T-helper 1 cell treated with Interleukin-12 subunit alpha and Interleukin-12 subunit beta and Interleukin-4 antibody, amounts not matched to agents 30 ng/mL and 1 ng/mL, for 36 hours (primary cell): ENCODE measurements around the gene ITSN1. TPM values are rescaled to one million over a fixed set of nuclear protein-coding genes. Genes with fewer than 3 reads are reported as not detected.
"Not testable (repeated sequence)": the region's sequence is repeated elsewhere in the genome, so short reads cannot be mapped to it uniquely, and the experiment has no call there.

Source experiments
- intact Hi-C: fragments of 100-400 bp; cut with micrococcal nuclease; formaldehyde crosslinking; loops from one replicate; pipeline ENCODE4 v1.15.1; 2024
- total RNA-seq: library from RNA; stranded (reverse); gene quantifications from 2 replicates; pipeline ENCODE4 v1.2.3, GENCODE V29; 2022

Gene ITSN1
- 2.3 and 2.4 TPM in 2 replicates for total RNA-seq

DNA sequence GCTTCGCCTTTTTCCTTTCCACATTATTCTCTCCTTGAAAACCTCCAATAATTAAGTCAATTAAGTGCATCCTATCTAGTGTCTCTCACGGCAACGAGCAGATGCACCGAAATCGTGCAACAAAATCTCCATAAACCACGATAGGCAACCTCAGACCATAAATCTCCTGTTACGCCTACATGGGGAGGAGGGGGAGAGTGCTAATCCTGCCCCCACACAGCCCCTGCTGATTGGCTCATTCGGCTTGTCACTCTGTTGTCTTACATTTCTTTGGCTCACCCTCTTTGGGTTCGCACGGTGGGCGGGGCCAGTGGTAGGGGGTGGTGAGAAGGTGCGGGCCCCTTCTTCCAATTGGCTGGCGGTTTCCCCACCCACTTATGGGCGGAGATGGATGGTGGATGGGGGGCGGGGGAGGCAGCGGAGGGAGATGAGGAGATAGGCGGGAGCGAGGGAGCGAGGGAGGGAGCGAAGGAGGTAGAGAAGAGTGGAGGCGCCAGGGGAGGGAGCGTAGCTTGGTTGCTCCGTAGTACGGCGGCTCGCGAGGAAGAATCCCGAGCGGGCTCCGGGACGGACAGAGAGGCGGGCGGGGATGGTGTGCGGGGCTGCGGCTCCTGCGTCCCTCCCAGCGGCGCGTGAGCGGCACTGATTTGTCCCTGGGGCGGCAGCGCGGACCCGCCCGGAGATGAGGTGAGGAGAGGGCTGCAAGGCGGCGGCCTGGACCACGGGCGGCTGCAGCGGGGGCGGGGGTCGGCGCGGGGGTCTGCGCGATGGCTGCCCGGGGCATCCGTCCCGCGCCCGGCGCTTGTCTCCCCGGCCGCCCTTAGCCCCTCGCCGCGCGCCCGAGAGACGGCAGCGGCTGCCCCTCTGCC is at the start of gene ITSN1:
Gene ITSN1 (plus strand): TSS at position 475 of the 869 bp plus-strand sequence. CDS start 76,328 bp downstream, outside the sequence.
- intact Hi-C loops: loop anchor here (1.0 to 5.0 kb wide), 16 partner anchors 54 to 1910 kb away; partner anchors contain the start of genes ATP5PO, CFAP298, DONSON and GART

DNA sequence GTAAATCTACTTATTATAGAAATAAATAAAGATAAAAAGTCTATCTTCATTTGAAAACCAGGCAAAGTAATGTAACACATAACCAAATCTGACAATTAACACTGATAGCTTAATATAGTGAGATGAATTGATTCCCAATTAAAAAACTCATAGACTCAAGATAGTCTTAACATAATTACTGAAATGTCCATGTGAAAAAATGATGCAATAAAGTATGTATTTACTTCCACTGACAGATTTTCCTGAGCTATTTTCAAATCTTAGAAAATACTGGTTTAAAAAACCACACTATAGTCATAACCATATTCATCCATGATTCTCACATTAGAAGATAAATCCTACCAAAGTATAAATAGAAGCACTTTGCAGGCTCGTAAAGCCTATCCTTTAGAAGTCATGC is 44.2 kb upstream of the ITSN1 start:
- intact Hi-C loops: no loop called here

GRCh38 chr21:33608559-33608958 is 33.7 kb upstream of the ITSN1 start:
- intact Hi-C loops: loop anchor here (10.0 kb wide), 1 partner anchor 234 kb away; no protein-coding TSS in a partner anchor

GRCh38 chr21:33611006-33611744 is 31.1 kb upstream of the ITSN1 start:
- intact Hi-C loops: no loop called here

DNA sequence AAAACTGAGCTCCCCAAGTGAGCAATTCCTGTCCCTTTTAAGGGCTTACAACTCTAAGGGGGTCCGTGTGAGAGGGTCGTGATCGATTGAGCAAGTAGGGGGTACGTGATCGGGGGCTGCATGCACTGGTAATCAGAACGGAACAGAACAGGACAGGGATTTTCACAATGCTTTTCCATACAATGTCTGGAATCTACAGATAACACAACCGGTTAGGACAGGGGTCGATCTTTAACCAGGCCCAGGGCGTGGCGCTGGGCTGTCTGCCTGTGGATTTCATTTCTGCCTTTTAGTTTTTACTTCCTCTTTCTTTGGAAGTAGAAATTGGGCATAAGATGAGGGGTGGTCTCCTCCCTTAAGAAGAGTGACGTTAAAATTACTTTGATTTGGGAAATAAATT is 24.7 kb upstream of the ITSN1 start:
- intact Hi-C loops: not testable (repeated sequence)

DNA sequence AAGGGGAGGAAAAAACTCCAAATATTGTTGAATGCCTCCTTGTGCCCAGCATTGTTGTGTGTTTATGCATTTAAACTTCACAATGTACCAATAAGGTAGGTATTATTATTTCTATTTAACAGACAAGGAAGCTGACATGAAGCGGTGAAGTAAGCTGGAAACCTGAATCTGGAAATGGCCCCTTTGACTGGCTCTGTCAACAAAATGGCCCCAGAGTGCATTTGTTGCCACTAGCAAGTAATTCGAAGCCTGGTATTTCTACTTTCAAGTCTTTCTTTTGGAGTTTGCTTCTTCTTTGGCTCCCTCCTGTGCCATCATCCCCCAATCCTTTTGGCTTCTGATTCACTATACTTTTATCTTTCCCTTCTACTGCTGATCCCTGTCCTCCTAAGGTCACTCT is 23.9 kb upstream of the ITSN1 start:
- intact Hi-C loops: no loop called here

- intact Hi-C loops: no loop called here
These were observed 22.6 kb upstream of the ITSN1 start for GRCh38 chr21:33619726-33620125.

DNA sequence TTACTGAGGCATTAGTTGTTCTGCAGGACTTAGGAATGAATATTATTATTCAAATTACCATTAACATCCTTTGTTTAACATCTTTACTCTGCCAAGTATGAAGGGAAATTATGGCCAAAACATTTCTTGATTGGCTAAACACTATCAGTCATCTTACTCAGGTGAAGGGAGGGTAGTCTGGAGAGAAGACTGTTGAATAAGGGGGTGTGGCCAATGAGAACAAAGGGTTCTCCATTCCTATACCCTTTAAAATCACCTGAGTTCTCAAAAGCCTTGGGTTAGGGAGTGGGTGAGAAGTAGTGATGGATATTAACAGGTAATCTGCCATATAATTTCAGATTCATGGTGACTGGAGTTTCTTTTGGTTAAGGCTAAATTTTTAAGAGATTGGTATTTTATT is 20.0 kb upstream of the ITSN1 start:
- intact Hi-C loops: no loop called here

DNA sequence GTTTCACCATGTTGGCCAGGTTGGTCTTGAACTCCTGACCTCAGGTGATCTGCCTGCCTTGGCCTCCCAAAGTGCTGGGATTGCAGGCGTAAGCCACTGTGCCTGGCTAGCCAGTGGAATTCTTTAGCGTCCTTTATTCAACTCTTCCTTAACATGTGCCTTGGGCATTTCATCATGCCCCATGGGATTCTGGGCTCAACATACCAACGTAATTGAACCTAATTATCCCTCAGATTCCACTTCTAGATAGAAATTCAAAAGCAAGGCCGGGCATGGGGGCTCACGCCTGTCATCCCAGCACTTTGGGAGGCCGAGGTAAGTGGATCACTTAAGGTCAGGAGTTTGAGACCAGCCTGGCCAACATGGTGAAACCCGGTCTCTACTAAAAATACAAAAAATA is 16.1 kb upstream of the ITSN1 start:
- intact Hi-C loops: not testable (repeated sequence)

GRCh38 chr21:33634254-33634653 is 8.0 kb upstream of the ITSN1 start:
- intact Hi-C loops: no loop called here

- intact Hi-C loops: loop anchor here (5.0 kb wide), 4 partner anchors 391 to 1909 kb away; partner anchors contain the start of gene SCAF4
These were observed 1.5 kb upstream of the ITSN1 start for GRCh38 chr21:33640697-33641351.

DNA sequence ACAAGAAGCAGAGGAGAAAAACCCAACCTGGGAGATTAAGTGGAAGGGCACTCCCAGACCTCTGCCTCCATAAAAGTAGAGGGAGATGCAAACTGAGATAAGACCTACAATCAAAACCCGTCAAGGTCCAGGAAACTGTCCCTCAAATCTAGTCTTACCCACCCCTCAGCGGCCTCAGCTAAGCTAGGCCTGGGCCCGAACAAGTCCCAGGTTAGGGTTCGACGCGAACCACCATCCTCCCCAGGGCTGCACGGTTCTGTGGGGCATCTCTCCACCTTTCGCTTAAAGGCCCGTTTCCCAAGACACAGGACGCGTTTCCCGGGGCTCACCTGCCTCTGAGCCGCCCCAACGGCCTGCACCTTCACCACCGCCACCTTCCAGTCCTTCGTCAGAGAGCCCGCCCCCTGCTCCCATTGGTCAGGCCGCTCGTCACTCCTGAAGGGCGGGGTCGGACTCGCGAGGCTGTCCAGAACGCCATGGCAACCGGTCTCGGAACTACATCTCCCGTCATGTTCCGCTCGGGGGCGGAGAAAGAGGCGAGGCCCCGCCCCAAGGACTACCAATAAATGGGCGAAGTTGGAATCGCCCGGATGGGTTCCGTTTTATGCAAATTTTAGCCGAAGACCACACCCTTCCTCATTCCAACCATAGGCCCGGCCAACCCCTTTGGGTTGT is 812 bp upstream of the ITSN1 start, which contains the start of gene CRYZL1:
Gene CRYZL1 (minus strand): TSS at position 390 of the 675 bp plus-strand sequence. CDS start 10,190 bp downstream, outside the sequence.
- intact Hi-C loops: loop anchor here (1.0 to 5.0 kb wide), 16 partner anchors 53 to 1909 kb away; partner anchors contain the start of genes ATP5PO, CFAP298, DONSON and GART

DNA sequence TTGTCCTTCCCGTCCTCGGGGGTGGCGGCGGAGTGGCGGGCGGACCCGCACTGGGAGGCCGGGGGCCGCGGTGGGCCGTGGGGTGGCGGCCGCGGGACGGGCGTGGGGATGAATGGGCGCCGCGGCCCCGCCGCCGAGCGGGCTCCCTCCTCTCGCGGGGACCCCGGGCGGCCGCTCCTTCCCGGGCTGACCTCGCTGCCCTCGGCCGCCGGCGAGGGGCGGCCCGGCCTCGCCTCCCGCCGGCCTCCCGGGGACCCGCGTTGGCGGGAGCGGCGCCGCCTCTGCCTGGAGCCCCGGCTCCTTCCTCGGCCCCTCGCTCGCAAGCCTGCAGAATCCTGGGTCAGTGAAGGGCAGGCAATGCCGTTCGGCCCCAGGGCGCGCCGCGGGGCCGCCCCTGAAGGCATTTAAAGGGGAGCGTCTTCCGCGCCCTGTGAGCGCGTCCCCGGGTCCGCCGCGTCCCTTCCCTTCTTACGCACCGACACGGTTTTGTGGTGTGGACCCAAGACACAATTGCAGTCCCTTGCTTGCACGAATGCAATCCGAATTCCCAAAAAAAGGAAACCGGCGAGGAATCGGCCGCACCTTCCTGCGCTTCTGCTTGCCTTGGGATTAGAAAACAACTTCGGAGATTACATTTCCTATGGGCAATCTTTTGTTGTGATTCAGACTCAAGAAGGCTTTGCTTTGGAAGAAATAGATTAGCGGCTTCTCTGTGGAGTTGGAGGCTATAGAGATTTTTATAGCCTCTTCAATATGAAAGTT is 776 bp downstream of the ITSN1 start:
- intact Hi-C loops: loop anchor here (1.0 to 5.0 kb wide), 16 partner anchors 55 to 1911 kb away; partner anchors contain the start of genes ATP5PO, CFAP298, DONSON and GART

DNA sequence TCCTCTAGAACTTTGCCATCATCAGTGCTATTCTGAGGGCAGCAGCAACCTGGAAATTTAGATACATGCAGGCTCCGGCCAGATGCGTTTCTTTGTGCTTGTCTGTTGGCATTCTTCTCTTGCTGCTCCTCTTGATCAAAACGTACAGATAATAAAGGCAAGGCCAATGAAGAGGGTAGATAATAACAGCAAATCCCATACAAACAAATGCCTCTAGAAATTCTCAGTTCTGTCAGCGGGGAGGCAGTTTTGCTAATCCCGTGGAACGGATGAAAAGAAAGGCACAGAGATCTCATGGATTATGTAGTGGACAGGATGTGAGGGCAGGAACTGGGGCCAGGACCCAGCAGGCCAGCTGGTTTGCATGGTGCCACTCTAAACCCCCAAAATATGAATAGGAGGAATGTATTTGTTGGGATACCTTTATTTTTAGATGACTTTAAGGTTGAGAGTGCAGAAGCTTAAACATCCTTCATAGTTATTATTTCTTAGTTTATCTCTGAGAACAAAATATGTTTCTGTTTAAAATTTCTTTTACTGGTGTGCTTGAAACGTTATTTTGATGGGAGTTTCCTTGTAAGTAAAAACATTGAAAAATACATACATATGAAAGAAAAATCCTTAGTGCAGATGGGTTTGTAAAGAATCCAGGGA is 1.5 kb downstream of the ITSN1 start:
- intact Hi-C loops: loop anchor here (2.0 to 5.0 kb wide), 7 partner anchors 335 to 1911 kb away; partner anchors contain the start of genes MIS18A and SCAF4

- intact Hi-C loops: loop anchor here (5.0 kb wide), 4 partner anchors 388 to 1912 kb away; partner anchors contain the start of gene SCAF4
These were observed 2.2 kb downstream of the ITSN1 start for GRCh38 chr21:33644383-33645074.

GRCh38 chr21:33645730-33646129 is 3.4 kb downstream of the ITSN1 start:
- intact Hi-C loops: no loop called here

DNA sequence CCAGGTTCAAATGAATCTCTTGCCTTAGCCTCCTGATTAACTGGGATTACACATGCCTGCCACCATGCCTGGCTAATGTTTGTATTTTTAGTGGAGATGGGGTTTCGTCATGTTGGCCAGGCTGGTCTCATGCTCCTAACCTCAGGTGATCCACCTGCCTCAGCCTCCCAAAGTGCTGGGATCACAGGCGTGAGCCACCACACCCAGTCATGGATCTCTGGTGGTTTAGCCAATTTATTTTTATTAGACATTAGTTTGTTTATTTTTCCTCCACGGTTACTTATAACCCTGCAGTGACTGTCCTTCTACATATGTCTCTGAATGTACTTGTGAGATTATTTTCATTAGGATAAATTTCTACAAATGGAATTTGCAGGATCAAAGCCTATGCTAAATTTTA is 5.3 kb downstream of the ITSN1 start:
- intact Hi-C loops: no loop called here

- intact Hi-C loops: no loop called here
These were observed 6.3 kb downstream of the ITSN1 start for GRCh38 chr21:33648555-33648954.

DNA sequence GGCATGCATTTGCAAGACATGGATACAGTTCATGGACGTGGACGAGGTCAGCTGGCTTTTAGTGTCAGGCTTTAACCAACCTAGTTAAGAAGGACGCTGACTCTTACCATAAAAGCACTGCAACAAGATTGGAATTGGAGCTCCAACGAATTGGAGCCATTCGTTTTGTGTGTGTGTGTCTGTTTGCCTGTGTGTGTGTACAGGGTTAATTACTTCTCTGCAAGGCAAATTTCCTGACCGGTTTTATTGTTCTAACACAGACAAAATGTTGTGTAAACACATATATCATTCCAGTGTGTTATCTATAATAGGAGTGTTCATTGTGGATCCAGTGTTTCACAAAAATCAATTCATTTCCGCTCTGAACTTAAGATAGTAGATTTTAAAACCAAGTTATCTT is 7.9 kb downstream of the ITSN1 start:
- intact Hi-C loops: no loop called here
